ENCODE measurements around the gene SAMD11. TPM values are rescaled to one million over a fixed set of nuclear protein-coding genes. Genes with fewer than 3 reads are reported as not detected.

SAMD11 gene
- total RNA-seq, 1 experiment from 2014 or later, result 11.5 TPM

GRCh38 chr1:991895-992294, 68.2 kb downstream of the SAMD11 start:
- POLR2A ChIA-PET, result no interaction called here
- H3K9me2 ChIP-seq (ENCODE audit: insufficient read depth), result no peaks in the 10 kb centered on the region
- no peak overlapping the region for H2AFZ ChIP-seq (ENCODE audit: low read depth, low read length, poor library complexity, severe bottlenecking)
- intact Hi-C loops (cut with micrococcal nuclease), result no loop called here
- no peak for ATAC-seq
- no peaks in the 10 kb centered on the region; the same call in 1 of the 2 replicates for H4K20me1 ChIP-seq (ENCODE audit: insufficient read depth)
- TF ChIP-seq, protein P1, sequence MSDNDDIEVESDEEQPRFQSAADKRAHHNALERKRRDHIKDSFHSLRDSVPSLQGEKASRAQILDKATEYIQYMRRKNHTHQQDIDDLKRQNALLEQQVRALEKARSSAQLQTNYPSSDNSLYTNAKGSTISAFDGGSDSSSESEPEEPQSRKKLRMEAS (IDR thresholded peaks at IDR 0.05), result no peak
- TF ChIP-seq SIN3A (IDR thresholded peaks at IDR 0.05; ENCODE audit: low read depth) (no peak), REST (IDR thresholded peaks at IDR 0.05; ENCODE audit: low read depth) (no peak), CBX3 (IDR thresholded peaks at IDR 0.05; ENCODE audit: low read depth) (no peak), CEBPB (IDR thresholded peaks at IDR 0.05; ENCODE audit: low read depth) (no peak), RAD21 (IDR thresholded peaks at IDR 0.05; ENCODE audit: low read depth) (no peak), FOSL1 (IDR thresholded peaks at IDR 0.05; ENCODE audit: low read depth) (no peak), CTCF (IDR thresholded peaks at IDR 0.05 in 2 of 3, conservative IDR thresholded peaks at IDR 0.05 in 1 of 3; ENCODE audit: borderline replicate concordance in 1 of 3, insufficient read depth in 1 of 3, low read depth in 2 of 3, low read length in 2 of 3) (no peak), ELF1 (IDR thresholded peaks at IDR 0.05; ENCODE audit: borderline replicate concordance, low read depth) (no peak), ATF3 (IDR thresholded peaks at IDR 0.05) (no peak), POLR2A (IDR thresholded peaks at IDR 0.05; ENCODE audit: borderline replicate concordance, extremely low read depth, insufficient read depth, insufficient read length) (no peak), ZNF274 (IDR thresholded peaks at IDR 0.05; ENCODE audit: low read depth, low read length) (no peak), JUND (IDR thresholded peaks at IDR 0.05) (no peak), EZH2 (IDR thresholded peaks at IDR 0.05) (no peak)
- TF ChIP-seq, protein P2, sequence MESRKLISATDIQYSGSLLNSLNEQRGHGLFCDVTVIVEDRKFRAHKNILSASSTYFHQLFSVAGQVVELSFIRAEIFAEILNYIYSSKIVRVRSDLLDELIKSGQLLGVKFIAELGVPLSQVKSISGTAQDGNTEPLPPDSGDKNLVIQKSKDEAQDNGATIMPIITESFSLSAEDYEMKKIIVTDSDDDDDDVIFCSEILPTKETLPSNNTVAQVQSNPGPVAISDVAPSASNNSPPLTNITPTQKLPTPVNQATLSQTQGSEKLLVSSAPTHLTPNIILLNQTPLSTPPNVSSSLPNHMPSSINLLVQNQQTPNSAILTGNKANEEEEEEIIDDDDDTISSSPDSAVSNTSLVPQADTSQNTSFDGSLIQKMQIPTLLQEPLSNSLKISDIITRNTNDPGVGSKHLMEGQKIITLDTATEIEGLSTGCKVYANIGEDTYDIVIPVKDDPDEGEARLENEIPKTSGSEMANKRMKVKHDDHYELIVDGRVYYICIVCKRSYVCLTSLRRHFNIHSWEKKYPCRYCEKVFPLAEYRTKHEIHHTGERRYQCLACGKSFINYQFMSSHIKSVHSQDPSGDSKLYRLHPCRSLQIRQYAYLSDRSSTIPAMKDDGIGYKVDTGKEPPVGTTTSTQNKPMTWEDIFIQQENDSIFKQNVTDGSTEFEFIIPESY (IDR thresholded peaks at IDR 0.05; ENCODE audit: extremely low read depth, insufficient replicate concordance, low read length), result no peak
- no peak overlapping the region for H3K27ac ChIP-seq (ENCODE audit: low read depth, low read length)
- H3K36me3 ChIP-seq (ENCODE audit: control insufficient read depth in 1 of 2, insufficient read depth in 2 of 2, low read length in 2 of 2), result no peaks in the 10 kb centered on the region
- H3K79me2 ChIP-seq (ENCODE audit: insufficient read depth, low read length), result no peaks in the 10 kb centered on the region
- CTCF ChIA-PET, result no interaction called here
- RAD21 ChIA-PET (ENCODE audit: low non-redundant PET in 1 of 2, low total read pairs in 2 of 2, uncharacterized antibody in 2 of 2, unreplicated experiment in 2 of 2), result no interaction called here
- H3K4me3 ChIP-seq (replicated peaks in 1 of 2; ENCODE audit: low read depth in 1 of 2, low read length in 2 of 2), result no peak overlapping the region
- no peaks in the 10 kb centered on the region; a peak in 1 of 4 replicates for H3K9me3 ChIP-seq (ENCODE audit: control insufficient read depth in 1 of 2, insufficient read depth in 1 of 2, low read depth in 1 of 2, low read length in 2 of 2)
- H3K4me1 ChIP-seq (ENCODE audit: control insufficient read depth in 1 of 2, insufficient read depth in 2 of 2, low read length in 2 of 2), result peaks cover 0 to 5% of the 10 kb centered on the region in 2 experiments; a peak in 2 of 4 replicates
- no peak overlapping the region for H3K4me2 ChIP-seq (ENCODE audit: low read length)
- DNase-seq (ENCODE audit: low read depth, low spot score), result no peak
- no peak overlapping the region for H3K9ac ChIP-seq (ENCODE audit: low read length)
- BruUV-seq (replicated peaks), result no TSS peak
- H3K27me3 ChIP-seq (ENCODE audit: insufficient read depth, low read length), result no peaks in the 10 kb centered on the region
